Activated naive CD4-positive, alpha-beta T cell treated with Interleukin-2 at 50 U/mL for 16 hours (primary cell): ENCODE results near the gene TMA7.
"Not testable (repeated sequence)": the region's sequence is repeated elsewhere in the genome, so short reads cannot be mapped to it uniquely, and the experiment has no call there.

Source experiments
- DNase-seq: peaks from one replicate; pipeline ENCODE4 v3.0.0-alpha.2; 2020

The TMA7 gene

GRCh38 chr3:48470286-48470685, 30.2 kb downstream of the TMA7 start:
- DNase-seq: no peak

GRCh38 chr3:48472673-48472922, 32.5 kb downstream of the TMA7 start:
- no peak for DNase-seq

- peak; percentile 93 for DNase-seq
Measured at GRCh38 chr3:48472923-48473616, 33.0 kb downstream of the TMA7 start.

GRCh38 chr3:48473617-48473952, 33.5 kb downstream of the TMA7 start:
- DNase-seq: no peak

- DNase-seq: not testable (repeated sequence)
Measured at GRCh38 chr3:48474031-48474430, 34.0 kb downstream of the TMA7 start.

GRCh38 chr3:48474619-48475018, 34.6 kb downstream of the TMA7 start:
- DNase-seq: no peak

- DNase-seq: no peak
Measured at GRCh38 chr3:48475188-48475587, 35.1 kb downstream of the TMA7 start.

- DNase-seq: no peak
Measured at GRCh38 chr3:48476426-48477053, 36.5 kb downstream of the TMA7 start.

- no peak for DNase-seq
Measured at GRCh38 chr3:48477959-48478520, 38.0 kb downstream of the TMA7 start.

- DNase-seq: peak; percentile 62
Measured at GRCh38 chr3:48478626-48479555, 38.8 kb downstream of the TMA7 start.

- DNase-seq: not testable (repeated sequence)
Measured at GRCh38 chr3:48480891-48481290, 40.8 kb downstream of the TMA7 start.

GRCh38 chr3:48482822-48483221, 42.8 kb downstream of the TMA7 start:
- not testable (repeated sequence) for DNase-seq

GRCh38 chr3:48486952-48487351, 46.9 kb downstream of the TMA7 start:
- DNase-seq: no peak

- DNase-seq: no peak
Measured at GRCh38 chr3:48492461-48493202, 52.6 kb downstream of the TMA7 start.

- DNase-seq: no peak
Measured at GRCh38 chr3:48493203-48493501, 53.1 kb downstream of the TMA7 start.
